Type B pancreatic cell (in vitro differentiated cells): ENCODE results near the gene KMT2D. TPM values are rescaled to one million over a fixed set of nuclear protein-coding genes. Genes with fewer than 3 reads are reported as not detected.

Source experiments
- DNase-seq: peaks from one replicate; pipeline ENCODE4 v3.0.0; 2021; ENCODE audit warnings: mixed read lengths; ENCODE audit not compliant: unreplicated experiment; ENCODE audit errors: extremely low spot score
- H3K27ac Mint-ChIP-seq: 2 replicates; pipeline ENCODE4 v1.8.0; 2021; ENCODE audit warnings: mild to moderate bottlenecking, mixed read lengths
- H3K27me3 Mint-ChIP-seq: 2 replicates; pipeline ENCODE4 v1.8.0; 2021; ENCODE audit warnings: mixed read lengths
- H3K36me3 Mint-ChIP-seq: 2 replicates; pipeline ENCODE4 v1.8.0; 2021; ENCODE audit warnings: mixed read lengths
- H3K4me1 Mint-ChIP-seq: one replicate; pipeline ENCODE4 v1.8.0; 2021; ENCODE audit warnings: mixed read lengths; ENCODE audit not compliant: unreplicated experiment
- H3K4me3 Mint-ChIP-seq: 2 replicates; pipeline ENCODE4 v1.8.0; 2021; ENCODE audit warnings: mild to moderate bottlenecking, mixed read lengths
- H3K9me3 Mint-ChIP-seq: 2 replicates; pipeline ENCODE4 v1.8.0; 2021; ENCODE audit warnings: mixed read lengths
- CTCF ChIP-seq: fragments of 200-600 bp; sonication (generic); conservative IDR thresholded peaks from 2 replicates; pipeline ENCODE4 v1.5.0; 2021; ENCODE audit warnings: antibody characterized with exemption, mild to moderate bottlenecking
- total RNA-seq: library from RNA; stranded (reverse); gene quantifications from 2 replicates; pipeline ENCODE4 v1.2.1, GENCODE V29; 2021; ENCODE audit warnings: low replicate concordance

The KMT2D gene
- total RNA-seq, 1 donor from 2014 or later: 97.6 TPM

DNA sequence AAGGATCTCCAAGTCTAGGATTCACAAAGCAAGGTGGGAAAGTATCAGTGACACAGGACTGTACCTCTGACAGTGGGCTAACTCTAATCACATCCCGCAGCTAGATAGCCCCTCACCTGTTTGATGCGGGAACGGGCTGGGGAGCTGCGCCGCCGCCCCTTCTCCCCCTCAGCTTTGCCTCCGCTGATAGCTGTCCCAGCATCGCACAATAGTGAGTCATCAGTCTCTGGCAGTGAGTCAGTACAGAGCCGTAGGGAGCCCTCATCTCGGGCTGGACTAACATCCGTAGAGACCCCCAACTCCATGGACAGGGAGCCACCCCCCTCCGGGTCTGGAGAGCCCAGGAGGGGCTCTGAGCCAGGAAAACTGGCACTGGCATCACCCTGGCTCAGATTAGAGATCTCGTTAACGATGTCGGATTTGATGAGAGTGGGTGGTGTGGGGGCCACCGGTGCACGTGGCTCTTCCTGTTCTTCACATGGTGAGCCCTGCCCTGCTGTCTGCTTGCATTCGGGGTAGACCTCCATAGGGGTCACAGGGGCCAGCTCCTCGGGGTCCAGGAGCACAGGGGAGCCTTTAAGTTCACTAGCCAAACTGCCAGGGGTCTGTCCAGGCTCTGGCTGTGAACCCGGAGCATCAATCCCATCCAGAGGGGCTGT lies 10.9 kb downstream of the KMT2D start:
- no peak for DNase-seq
- TF ChIP-seq CTCF: no peak
- Mint-ChIP-seq H3K4me1 (peaks cover under 1% of the 10 kb centered on the region), H3K4me3 (no peak overlapping the region), H3K36me3 (peaks cover 22% of the 10 kb centered on the region), H3K27ac (no peak overlapping the region), H3K9me3 (no peaks in the 10 kb centered on the region), H3K27me3 (no peaks in the 10 kb centered on the region)

GRCh38 chr12:49048953-49049352 lies 11.6 kb downstream of the KMT2D start:
- H3K36me3 Mint-ChIP-seq: peaks cover 26% of the 10 kb centered on the region

DNA sequence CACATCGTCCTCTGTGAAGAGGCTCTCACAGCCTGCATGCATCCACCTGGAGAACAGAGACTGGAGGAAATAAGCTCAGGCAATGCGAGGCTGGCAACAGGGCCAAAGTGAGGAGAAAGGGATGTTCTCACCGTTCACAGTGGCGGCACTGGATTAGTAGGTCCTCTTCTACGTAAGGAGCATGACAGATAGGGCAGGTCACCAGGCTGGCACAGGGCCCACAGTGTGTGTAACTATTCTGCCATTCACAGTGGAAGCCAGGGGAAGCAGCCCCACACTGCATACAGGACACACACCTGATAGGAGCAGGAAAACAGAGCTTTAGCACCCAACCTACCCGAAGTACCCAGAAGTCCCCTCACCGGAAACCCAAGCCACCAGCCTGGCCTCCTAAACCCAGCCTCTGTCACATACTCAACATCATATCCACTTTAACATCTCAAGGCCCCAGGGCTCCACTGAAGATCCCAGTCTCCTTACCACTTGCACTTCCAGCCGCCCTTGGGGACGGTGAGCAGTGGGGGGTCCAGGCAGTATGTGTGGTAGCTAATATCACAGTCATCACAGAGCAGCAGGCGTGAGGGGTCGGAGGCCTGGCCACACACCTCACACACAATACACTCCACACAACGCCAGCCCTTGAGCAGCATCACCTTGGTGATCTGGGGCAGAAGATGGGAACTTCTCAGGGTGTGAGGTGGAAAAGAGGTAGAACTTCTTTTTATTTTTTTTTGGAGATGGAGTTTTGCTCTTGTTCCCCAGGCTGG lies 14.3 kb downstream of the KMT2D start:
- peaks cover 27% of the 10 kb centered on the region for H3K36me3 Mint-ChIP-seq

More at GRCh38 chr12:49048953-49049352, 11.6 kb downstream of the KMT2D start:
- Mint-ChIP-seq H3K27me3 (no peaks in the 10 kb centered on the region), H3K27ac (no peak overlapping the region), H3K9me3 (no peaks in the 10 kb centered on the region), H3K4me1 (no peaks in the 10 kb centered on the region), H3K4me3 (no peak overlapping the region)
- TF ChIP-seq CTCF: no peak
- no peak for DNase-seq

DNA sequence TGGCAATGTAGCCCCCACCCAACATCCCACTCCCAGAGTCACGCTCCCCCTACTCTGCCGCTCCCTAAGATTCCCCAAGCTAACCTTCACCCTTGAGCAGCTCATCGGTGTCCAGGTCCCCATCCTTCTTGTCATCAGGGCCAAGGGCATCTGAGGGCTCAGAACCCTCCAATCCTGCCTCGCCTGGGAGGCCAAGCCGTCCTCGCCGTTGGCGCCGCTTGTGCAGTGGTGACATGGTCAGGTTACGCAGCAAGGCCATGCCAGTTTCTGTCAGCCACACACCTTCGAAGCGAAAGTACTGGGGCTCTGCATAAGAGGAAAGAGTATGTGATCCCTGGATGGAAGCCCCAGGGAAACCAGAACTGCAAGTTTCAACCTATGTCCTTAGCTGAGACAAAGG lies 15.9 kb downstream of the KMT2D start:
- H3K36me3 Mint-ChIP-seq: peaks cover 27% of the 10 kb centered on the region
- no peak for TF ChIP-seq CTCF
- no peak for DNase-seq
- H3K4me3 Mint-ChIP-seq: no peak overlapping the region
- H3K27me3 Mint-ChIP-seq: no peaks in the 10 kb centered on the region
- H3K9me3 Mint-ChIP-seq: no peaks in the 10 kb centered on the region
- no peaks in the 10 kb centered on the region for H3K4me1 Mint-ChIP-seq
- no peak overlapping the region for H3K27ac Mint-ChIP-seq

More for the DNA sequence above, 14.3 kb downstream of the KMT2D start:
- Mint-ChIP-seq H3K9me3 (no peaks in the 10 kb centered on the region), H3K27ac (no peak overlapping the region), H3K4me3 (no peak overlapping the region), H3K4me1 (no peaks in the 10 kb centered on the region), H3K27me3 (no peaks in the 10 kb centered on the region)
- TF ChIP-seq CTCF: no peak
- no peak for DNase-seq

DNA sequence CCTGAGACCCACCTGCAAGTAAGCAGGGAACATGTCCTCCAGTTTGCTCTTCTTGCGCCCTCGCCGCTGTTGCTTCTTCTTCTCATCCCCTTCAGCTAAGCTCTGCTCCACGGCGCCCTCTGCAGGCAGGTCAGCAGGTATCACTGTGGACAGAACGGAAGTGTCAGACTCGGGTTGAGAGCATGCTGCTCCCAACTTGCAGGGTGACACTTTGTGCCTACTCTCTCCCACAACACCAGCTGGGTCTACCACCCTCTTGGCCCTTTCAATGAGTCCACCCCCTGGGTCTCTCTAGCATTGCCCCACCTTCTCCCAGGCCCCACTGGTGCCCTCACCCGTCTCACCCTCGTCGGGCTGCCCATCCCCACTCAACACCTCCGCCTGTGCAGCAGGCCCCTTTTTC lies 16.7 kb downstream of the KMT2D start:
- no peak overlapping the region for H3K4me3 Mint-ChIP-seq

More for the DNA sequence above, 16.7 kb downstream of the KMT2D start:
- peak; percentile 75 for TF ChIP-seq CTCF
- Mint-ChIP-seq H3K4me1 (no peaks in the 10 kb centered on the region), H3K27ac (no peak overlapping the region), H3K27me3 (no peaks in the 10 kb centered on the region), H3K36me3 (peaks cover 29% of the 10 kb centered on the region), H3K9me3 (no peaks in the 10 kb centered on the region)
- DNase-seq: no peak
